Measurements from ENCODE around the gene NKX1-2.

DNA sequence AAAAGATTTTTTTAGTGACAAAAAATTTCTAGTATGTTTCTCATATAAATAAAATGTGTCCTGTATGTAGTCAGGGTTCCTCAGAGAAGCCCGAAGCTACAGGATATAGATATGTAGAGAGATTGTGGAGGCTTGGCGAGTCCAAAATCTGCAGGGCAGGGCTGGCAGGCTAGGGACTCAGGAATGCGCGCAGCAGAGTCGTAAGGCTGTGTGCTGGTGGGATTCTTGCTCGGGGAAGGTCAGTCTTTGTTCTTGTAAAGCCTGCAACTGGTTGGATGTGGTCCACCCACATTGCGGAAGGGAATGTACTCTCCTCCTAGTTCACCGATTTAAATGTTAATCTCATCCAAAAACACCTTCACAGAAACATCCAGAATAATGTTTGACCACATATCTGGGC is 42.4 kb upstream of the NKX1-2 start:
- TF ChIP-seq POLR2A (IDR thresholded peaks at IDR 0.05; ENCODE audit: low read length), result no peak
- TF ChIP-seq, protein P1, sequence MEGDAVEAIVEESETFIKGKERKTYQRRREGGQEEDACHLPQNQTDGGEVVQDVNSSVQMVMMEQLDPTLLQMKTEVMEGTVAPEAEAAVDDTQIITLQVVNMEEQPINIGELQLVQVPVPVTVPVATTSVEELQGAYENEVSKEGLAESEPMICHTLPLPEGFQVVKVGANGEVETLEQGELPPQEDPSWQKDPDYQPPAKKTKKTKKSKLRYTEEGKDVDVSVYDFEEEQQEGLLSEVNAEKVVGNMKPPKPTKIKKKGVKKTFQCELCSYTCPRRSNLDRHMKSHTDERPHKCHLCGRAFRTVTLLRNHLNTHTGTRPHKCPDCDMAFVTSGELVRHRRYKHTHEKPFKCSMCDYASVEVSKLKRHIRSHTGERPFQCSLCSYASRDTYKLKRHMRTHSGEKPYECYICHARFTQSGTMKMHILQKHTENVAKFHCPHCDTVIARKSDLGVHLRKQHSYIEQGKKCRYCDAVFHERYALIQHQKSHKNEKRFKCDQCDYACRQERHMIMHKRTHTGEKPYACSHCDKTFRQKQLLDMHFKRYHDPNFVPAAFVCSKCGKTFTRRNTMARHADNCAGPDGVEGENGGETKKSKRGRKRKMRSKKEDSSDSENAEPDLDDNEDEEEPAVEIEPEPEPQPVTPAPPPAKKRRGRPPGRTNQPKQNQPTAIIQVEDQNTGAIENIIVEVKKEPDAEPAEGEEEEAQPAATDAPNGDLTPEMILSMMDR (IDR thresholded peaks at IDR 0.05), result no peak
- TF ChIP-seq, protein P2, sequence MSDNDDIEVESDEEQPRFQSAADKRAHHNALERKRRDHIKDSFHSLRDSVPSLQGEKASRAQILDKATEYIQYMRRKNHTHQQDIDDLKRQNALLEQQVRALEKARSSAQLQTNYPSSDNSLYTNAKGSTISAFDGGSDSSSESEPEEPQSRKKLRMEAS (IDR thresholded peaks at IDR 0.05), result no peak
- TF ChIP-seq JUNB (IDR thresholded peaks at IDR 0.05), result no peak
- no peak for TF ChIP-seq RFX5 (IDR thresholded peaks at IDR 0.05)
